CD4-positive, alpha-beta T cell treated with Interleukin-17A for 4 hours (primary cell): ENCODE results near the gene OGA.

Source experiments
- DNase-seq: peaks from one replicate; pipeline ENCODE4 v3.0.0-alpha.2; 2020; ENCODE audit warnings: mixed read lengths

The OGA gene

DNA sequence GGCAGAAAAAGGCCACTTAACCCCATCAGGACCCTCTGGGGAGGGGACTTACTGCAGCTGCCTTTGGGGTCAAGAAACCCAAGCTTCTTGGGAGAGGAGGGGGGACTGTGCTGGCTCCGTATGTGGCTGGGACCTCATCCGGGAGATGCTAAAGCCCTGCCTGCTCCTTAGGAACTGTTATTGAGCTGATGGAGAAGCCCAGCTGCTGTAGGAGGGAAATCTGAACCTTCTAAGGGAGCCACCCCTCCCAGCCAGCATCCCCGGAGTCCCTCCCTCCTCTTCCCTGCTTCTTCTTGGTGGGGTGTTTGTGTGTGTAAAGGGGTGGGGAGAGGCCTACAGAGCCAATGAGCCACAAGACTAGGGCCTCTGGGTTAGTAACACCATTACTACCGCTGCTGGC, 17.1 kb upstream of the OGA start:
- no peak for DNase-seq

DNA sequence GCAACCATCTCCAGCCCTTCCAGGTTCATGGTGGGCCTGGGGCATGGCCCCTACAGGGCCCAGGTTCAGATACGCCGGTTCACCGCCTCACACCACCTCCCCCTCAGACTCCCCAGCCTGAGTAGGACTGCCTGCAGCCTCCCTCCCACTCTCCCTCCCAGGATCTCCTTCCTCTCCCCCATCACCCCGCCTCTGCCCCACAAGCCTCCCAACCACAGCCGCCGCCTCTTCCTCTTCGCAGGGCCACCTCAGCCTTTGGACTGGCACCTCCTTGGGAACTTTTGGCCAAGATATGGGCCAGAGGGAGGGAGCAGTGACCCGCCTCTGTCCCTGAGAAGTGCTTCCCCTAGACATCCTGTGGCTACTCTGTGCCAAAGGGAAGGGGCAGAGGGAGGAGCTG, 16.1 kb upstream of the OGA start:
- DNase-seq = peak; percentile 53

GRCh38 chr10:101833466-101833865, 15.2 kb upstream of the OGA start:
- DNase-seq = no peak

- DNase-seq = no peak
Observed at GRCh38 chr10:101832325-101832771, 14.1 kb upstream of the OGA start.

GRCh38 chr10:101831169-101831811, 13.0 kb upstream of the OGA start:
- DNase-seq = no peak

GRCh38 chr10:101830322-101831168, 12.3 kb upstream of the OGA start:
- DNase-seq = peak; percentile 98

GRCh38 chr10:101829561-101830315, 11.5 kb upstream of the OGA start:
- DNase-seq = peak; percentile 82

DNA sequence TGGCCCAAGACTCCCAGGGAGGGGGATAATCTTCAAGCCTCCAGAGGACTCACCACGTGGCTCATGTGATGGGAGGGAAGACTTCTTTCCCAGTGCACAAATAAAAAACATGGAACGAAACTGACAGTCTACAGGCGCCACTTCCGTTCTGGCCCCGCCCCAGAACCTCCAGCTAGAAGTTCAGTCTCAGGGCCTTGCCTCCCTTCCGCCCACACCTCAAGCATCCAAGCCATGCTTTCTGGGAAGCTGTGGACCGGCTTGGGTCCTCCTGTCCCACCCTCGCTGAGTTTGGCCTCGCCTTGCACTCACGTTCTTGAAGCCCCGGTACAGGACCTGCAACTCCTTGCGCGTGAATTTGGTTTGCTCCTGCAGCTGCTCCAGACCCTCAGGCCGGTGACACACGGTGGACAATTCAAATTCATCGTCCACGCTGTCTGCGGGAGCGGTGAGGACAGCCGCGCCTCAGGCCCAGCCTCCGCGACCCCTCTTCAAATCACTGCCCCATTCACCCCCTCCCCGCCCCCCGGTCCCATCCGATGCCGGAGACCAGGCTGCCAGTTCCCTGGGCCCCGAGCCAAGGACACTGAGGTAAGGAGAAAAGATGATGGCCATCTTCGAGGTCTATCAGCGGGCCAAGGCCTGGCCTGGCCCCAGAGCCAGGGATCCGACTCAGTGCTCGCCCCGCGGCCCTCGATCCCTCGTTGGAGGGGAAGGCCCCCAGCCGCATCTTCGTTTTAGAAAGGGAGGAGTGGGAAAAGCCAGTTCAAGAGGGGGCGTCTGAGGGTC, 10.7 kb upstream of the OGA start:
- no peak for DNase-seq

DNA sequence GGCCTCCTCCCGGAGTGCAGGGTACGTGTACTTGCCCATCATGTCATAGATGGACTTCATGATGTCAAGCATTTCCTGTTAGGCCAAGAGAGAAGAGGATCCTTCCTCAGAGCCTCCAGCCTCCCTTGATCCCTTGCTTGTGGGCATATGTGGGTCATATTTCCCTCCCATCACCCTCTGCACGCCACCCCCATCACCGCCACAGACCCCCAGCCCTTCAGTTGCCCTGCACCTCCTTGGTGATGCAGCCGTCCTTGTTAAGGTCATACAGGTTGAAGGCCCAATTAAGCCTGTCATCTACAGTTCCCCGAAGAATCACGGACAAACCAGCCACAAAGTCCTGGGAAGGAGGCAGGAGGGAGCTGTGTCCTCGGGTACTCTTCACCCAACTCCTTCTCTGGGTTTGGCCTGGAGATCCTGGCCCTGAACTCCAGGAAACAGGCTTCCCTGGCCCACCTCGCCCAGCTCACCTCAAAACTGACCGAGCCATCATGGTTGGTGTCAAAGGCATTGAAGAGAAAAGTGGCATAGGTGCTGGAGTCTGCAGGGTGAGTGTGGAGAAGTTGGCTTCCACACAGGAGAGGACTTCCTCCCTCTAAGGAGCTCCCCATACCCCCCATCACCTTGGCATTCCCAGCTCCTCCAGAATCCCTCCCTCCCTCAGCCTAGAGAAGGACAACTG, 9.8 kb upstream of the OGA start:
- DNase-seq = no peak

- no peak for DNase-seq
Observed at GRCh38 chr10:101826852-101827434, 8.7 kb upstream of the OGA start.

DNA sequence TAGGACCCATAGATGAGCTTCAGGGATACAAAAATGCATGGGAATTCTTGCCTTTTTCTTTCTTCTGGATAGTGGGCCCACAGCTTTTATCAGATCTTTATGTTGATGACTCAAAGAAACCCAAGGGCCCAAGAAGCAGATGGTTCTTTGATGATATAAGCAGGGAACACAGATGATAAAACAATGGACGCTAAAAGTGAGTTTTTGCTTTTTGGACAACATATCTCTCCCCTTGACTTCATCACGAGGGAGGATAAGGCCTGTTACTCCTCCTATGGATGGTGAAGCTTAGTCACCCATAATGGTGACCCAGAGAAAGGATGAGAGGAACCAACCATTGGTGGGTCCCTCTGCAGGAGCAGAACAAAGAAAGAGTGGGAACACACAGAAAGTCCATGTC, 6.5 kb upstream of the OGA start:
- no peak for DNase-seq

DNA sequence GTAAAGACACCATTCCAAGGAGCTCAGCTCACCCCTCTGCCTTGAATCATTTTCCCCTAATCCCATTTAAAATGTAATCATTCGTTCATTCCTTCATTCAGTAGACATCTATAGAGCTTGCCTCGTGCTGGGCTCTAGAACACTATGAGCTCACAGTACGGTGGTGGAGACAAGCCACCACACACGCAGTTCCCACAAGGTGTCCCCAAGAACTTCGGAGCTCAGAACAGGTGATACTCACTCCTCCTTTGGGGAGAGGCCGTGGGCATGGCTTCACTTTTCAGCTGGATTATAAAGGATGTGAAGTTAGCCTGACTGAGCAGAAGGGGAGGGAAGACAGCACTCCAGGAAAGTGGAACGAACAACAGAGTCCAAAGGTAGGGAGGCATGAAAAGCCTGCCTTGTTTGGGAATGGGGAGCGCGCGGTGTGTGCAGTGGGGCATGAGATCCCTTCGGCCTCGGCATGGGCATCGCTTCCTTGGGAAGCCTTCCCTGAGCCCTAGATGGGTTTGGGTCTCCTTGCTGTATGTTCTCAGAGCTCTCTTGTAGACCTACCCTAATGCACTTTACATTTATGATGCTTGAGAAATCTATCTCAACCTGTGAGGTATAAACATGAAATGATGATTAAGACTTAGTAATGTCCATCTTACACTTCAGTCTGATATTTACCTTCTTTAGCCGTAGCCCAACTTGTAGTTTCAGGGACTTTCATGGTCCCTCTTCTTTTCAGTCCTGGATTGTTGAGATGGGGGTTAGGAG, 809 bp upstream of the OGA start:
- no peak for DNase-seq

DNA sequence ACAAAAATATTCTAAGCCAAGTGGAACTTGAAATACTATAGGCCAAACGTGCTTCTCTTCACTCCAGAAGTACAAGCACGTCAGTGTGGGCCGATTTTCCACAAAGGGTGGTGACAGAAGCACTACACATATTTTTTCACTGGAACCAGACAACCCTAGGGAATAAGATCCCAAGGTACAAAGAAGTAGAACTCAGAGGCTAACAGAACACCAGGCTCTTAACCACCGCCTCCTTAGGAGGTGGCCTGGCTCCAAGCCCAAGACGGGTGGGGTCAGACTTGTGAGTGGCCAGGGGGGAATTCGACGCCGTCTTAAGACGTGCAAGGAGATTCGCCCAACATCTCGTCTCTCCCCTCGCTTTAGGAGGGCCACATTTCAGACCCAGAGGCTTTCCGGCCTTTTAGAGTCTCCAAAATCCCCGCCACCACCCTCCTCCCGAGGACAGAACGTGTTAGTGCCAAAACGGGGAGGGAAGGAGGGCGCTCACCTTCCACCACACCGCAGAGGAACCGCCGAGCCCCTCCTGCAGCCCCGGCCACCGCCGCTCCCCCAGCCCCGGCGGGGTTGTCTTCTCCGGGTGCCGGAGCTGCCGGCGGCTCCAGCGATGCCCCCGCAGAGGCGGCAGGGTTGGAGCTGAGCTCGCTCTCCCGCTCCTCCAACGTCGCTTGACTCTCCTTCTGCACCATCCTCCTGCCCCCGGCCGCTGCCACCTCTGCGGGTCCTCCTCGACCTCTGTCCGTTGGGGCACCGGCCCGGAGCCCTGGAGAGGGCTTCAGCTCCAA, 716 bp downstream of the OGA start:
- peak; percentile 49 for DNase-seq

DNA sequence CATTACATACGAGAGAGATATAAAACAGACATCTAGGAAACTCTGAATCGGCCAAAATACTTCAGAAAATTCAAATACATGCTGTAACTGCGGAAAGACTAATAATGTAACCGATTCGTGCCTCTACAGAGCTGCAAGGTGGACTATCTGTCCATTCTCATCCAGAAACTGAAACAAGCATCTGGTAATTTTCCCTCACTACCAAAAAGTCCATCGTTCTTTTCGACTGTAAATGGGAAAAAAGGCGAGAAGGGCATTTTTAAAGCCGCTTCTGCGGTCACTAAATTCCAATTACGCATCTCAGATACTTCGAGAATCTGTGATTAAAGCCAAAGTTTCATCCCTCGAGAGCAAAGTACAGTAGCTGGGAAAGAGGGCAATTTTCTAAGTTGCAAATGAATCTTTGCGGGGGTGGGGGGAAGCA, 1.3 kb downstream of the OGA start:
- DNase-seq = no peak

DNA sequence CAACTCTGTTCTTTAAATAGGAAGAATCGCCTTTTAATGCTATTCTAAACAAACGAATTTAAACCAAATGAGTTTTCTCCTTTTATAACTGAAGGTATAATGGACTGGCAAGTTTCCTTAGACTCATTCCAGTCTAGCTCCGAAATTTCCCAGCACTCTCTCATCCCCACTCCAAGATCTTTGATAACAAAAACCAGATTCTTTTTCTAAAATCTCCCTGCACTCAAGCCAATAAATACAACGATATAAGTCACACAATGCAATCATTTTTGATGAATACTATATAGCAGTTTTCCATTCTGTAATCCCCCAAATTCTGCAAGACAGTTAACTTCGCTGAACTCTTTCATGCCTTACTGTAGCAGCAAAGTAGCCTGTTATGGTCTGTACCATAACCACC, 1.9 kb downstream of the OGA start:
- no peak for DNase-seq

DNA sequence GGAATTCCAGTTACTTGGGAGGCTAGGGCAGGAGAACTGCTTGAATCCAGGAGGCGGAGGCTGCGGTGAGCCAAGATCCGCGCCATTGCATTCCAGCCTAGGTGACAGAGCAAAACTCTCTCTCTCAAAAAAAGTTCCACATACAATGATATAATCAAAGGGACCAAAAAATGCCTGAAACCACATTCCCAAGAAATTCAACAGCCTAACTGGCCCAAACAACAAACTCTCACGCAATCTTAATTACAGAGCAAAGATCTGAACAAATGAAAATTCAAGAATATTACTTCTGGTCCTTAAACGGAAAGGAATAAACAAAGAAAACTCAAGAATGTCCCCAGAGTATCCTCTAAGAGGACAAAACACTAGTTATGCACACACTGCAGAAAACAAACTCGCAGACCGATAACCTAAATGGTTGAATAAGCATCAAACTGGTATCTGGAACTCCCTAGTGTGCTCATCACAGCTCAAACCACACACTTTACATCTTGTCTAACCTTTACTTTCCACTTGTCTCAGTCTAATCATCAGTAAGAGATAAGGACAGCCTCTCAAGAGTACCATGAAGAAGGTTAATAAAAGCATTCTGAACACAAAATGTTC, 3.7 kb downstream of the OGA start:
- no peak for DNase-seq

- DNase-seq = no peak
Observed at GRCh38 chr10:101812606-101813005, 5.6 kb downstream of the OGA start.

GRCh38 chr10:101807158-101807557, 11.1 kb downstream of the OGA start:
- DNase-seq = no peak

- DNase-seq = no peak
Observed at GRCh38 chr10:101803511-101803910, 14.7 kb downstream of the OGA start.
